Raji (cell line): Measurements from ENCODE around the gene CRAT.

Experiments
- POLR2A ChIP-seq: IDR thresholded peaks from 2 replicates; pipeline ENCODE4 v1.6.1; 2011; ENCODE audit warnings: low read depth, low read length, control low read depth; ENCODE audit not compliant: insufficient read depth

Gene CRAT

DNA sequence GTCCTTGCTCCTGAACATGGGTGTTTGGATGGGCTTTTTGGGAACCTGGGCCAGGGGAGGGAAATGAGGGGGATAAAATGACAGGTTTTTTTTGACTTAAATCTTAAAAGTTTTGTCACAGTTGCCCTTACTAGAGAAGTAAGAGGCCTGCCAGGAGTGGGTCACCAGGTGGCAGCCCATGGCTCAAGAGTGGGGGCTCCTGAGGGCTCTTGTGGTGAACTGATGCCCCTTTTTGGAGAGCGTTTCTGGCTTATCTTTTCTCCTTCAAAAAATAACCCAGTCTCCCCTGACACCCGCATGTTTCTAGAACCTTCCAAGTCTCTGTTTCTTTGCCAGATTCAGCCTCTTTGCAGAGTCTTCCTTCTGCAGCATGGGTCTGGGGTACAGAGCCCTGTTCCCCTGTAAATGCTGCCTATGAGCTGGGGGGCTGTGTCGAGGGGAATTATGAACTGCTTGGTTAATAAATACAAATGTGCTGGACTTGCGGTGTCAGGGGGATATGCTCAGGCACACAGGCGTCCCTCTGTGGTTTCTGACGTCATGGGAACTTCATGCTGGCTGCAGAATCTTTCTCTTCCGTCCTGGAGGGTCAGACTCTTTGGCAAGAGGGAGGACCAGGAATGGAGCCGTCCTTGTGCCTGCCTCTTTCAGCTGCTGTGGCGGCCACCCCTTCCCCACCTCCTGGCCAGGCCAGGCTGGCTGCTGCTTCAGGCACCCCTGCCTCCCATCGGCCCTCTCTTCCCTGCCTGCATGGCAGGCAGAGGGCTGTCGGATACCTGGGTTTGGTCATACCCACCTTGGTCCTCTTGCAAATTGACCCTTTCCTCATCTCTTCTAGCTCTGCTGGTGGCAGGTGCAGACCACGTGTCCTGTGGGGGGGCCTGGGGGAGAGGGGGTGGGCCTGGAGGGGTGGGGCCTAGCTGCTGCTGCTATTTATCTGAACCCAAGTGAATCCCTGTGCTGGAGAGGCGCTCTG, 30.8 kb upstream of the CRAT start:
- no peak for TF ChIP-seq POLR2A

DNA sequence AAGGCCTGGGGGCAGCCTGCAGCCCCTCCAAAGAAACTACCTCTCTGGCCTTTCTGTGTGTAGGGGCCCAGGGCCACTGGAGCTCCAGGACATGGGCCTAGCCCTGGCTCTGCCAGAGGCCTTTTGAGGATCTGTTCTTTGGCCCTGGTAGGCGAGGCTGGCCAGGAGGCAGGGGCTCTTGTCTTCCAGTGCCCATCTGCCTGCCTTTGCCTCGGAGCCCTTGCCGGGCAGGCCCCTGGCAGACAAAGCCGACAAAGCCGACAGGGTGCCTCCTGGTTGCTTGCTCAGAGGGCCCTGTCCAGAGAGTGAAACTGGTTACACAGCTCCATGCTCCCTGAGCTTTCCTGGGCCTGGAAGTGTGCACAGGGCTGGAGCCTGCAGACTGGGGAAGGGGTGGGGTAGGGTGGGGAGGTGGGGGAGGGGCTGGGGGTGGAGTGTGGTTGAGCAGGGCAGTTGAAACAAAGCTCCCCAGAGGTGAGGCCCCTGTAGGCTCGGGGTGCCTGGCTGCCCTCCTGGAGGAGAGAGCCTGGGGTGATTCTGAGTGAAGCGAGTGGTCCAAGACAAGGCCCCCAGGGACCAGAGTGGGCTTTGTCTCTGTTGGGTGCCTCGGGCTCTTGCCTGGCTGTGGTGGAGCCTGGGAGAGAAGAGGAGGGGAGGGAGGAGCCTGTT, 29.9 kb upstream of the CRAT start:
- no peak for TF ChIP-seq POLR2A

DNA sequence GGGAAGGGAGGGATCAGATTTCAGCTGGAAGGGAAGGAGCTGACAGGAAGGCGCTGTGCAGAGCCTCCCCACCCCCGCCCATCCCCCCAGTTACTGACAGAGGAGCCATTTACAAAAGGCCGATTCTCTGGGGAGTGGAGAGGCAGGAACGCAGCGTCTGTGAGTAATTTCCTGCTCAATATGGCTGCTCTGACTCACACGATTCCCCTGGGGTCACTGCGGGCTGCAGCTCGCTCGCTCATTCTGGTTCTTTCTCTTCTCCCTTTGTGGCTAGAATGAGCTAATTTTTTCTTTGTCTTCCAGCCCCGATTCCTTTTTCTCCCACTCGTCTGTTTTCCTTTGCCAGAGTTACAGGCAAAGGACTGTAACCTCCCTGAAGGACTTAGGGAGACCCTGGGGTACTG, 29.4 kb upstream of the CRAT start:
- TF ChIP-seq POLR2A: no peak; the same call in 1 of the 2 replicates

DNA sequence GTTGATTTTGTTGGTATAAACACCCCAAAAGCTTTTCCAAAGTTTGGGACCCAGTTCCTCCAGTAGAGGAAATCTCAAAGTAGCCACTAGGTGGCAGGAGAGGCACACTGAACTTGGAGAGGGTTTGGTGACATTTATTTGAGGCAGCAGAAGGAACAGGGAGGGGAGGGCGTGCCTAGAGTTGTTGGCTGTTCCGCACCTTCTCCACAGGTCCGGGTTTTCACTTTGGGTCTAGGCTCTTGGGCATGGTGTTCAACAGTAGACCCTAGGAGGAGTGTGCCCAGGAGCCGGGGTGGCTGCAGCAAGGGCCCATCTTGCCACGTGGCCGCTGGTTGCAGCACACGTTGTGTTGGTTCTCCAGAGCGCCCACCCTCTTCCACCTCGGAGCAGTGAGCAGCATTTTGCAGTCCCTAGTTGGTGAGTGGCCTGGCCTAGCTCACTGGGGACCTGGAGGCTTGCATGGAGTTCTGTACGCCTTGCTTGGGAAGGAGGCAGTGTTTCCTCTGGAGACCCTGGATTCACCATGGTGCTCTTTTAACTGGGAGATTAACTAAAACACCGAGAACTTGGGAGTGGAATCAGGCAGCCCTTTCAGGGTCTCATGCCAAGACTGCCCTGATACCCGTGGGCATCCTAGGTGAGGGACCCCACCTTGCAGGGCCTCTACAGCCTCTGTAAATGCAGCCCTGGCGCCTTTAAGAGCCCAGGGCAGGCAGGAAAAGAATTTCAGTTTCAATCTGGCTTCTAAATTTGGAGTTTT, 28.8 kb upstream of the CRAT start:
- peak; percentile 56; the same call in 1 of the 2 replicates for TF ChIP-seq POLR2A

DNA sequence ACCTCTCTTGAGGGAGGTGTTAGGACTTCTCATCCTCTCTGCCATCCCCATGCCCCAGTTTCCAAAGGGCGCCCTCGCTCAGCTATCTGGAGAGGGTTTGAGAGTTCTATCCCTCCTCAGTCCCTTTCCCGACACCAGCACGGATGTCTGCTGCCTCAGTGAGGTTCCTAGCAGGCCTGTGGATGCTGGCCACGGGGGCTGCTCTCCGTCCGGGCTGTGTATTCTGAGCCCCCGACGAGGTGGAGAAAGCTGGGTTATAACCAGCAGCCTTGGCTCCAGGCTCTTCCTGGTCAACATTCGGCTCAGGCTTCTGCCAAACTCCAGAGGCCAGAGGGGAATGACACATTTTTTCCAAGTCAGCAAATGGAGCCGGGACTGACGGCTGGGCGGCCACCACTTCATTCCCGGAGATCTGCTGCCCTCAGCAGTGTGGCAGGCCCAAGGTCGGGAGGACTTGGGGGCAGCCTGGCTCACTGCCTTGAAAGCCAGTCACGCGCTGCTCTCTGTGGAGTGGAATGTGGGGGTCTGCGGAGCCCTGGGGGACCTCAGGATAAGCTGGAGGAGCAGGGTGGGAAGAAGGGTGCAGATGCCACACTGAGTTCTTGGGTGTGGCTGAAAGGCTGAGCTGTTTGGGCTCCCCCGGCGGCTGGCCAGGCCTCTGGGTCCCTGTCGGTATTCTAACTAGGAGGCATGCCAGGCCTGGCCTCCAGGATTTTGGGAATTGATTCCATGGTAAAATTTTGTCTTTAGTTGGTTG, 28.1 kb upstream of the CRAT start:
- TF ChIP-seq POLR2A: no peak

DNA sequence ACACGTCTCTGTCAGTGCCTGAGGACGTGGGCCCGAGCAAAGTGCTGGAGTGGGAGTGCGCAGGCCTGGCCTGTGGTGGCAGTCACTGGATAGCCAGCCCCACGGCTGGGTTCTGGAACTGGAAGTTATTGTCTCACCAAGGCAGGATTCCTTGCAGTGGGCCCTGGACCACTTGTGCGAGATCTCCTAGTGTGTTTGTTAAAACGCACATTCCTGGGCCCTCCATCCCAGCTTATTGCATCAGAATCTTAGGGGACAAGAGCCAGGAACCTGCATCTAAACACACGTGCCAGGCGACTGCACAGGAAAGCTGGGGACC, 27.5 kb upstream of the CRAT start:
- TF ChIP-seq POLR2A: no peak

DNA sequence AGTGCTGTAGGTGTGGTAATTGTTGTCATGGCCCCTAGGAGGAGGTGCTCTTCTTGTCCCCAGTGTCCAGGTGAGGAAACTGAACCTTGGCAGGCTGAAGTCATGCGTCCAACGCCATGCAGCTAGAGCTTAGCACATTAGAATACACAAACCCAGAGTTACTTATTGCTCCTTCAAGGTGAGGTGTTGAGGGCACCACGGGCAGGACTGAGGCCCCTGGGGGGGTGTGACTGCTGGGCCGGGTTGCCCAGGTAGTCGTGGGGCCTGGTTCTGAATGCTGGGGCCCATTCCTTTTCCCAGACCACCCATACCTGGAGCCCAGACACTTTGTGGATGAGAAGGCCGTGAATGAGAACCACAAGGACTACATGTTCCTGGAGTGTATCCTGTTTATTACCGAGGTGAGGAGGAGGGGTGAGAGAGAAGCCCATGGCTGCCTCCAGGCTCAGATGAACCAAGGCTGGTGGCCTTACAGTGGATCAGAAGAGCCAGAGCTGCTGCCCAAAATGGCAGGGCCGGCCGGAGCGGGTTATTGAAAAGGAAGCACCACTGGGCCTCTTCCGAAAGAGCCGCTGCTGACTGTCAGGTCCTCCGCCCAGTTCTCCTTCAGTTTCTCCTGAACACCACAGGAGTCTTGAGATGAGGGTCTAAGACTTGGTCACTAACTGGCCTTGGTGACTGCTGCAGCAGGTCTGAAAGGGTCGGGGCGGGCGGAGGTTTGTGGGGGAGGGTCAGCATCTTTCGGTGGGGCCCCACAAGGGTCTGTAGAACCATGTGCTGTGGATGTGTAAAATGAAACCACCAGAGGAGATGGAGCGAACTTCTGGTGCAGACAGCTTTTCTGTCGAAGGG, 26.9 kb upstream of the CRAT start:
- TF ChIP-seq POLR2A: no peak

DNA sequence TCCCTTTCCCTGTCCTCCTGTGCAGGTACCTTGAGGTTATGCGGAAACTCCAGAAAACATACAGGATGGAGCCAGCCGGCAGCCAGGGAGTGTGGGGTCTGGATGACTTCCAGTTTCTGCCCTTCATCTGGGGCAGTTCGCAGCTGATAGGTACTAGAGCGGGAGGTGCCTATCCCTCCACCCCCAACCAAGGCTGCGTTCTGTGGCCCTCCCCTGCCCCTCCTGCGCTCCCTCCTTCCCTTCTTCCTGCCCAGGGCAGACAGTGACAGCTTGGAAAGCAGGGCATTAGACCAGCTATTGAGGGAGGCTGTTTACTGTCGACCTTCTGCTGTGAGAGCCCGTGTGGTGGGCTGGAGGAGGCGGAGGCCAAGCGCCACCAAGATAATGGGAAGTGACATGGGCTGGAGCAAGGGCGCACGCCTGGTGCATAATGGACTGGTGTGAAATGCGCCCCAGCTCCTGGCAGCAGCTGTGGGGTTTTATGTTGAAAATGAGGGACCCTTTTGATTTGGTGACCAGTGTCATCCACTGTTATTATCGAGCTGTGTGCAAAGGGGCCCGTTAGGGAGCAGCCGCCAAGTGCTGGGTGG, 25.9 kb upstream of the CRAT start:
- no peak for TF ChIP-seq POLR2A

DNA sequence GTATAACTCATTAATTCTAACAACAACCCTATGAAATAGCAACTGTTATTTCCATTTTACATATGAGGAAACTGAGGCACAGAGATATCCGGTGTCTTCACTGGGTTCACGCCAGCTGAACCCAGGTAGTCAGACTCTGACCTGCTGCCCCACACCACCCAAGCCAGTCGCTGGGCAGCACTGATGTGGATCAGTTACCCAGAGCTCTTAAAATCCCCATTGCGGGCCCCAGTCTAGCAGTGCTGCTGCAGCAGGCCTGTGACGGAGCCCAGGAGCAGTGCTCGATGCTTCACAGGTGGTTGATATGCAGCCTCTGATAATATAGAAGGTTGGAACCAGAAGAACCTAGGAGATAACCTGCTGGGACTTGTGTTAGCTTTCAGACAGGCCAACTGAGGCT, 24.9 kb upstream of the CRAT start:
- TF ChIP-seq POLR2A: no peak

DNA sequence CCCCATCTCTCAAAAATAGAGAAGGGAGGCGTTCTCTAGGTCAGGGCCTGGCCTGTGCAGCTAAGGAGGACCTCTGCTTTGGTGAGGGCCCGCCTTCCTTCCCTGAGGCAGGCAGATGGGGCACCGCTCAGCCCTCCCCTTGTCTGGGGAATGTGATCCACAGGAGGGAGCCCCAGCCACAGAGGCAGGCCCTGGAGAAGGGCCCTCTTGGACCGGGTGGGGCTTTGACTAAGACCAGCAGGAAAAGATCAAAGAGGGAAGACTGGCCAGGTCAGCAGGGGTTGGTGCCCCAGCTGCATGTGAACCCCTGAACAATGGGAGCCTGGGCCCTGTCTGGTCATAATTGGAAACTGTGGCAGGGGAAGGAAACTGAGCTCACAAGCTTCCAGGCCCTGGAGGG, 22.5 kb upstream of the CRAT start:
- TF ChIP-seq POLR2A: no peak

DNA sequence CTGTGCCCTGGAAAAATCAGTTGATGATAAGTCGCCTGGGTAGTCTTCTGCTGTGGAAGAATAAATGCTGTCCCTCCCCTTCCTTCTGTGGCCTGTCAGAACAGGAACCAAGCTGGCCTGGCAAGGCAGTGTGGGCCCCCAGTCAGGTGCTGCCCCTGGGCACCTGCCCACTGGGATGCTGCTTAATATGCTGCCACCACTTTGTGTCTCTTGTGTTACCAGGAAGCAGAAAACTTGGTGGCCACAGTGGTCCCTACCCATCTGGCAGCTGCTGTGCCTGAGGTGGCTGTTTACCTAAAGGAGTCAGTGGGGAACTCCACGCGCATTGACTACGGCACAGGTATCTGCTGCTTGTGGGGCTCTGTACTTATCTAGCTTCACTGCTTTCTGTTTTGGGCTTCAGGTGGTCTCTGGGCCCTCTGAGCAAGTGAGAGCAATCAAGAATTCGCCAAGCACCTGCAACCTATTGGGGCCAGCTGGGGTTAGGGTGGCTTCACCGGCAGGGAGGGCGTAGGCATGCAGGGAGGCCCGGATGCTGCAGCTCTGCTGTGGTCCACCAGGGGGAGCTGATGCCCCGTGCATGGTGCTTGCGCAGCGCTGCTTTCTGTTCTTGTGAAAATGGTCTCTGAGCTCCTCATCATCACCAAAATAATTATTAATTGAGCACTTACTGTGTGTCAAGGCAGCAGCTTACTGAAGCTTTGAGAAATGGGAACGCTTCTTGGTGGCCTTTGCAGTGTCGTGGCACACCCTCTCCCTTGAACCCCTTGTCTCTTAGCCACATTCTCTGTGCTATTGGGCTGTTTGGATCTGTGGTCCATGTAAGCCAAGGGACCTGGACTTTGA, 20.9 kb upstream of the CRAT start:
- TF ChIP-seq POLR2A: no peak

DNA sequence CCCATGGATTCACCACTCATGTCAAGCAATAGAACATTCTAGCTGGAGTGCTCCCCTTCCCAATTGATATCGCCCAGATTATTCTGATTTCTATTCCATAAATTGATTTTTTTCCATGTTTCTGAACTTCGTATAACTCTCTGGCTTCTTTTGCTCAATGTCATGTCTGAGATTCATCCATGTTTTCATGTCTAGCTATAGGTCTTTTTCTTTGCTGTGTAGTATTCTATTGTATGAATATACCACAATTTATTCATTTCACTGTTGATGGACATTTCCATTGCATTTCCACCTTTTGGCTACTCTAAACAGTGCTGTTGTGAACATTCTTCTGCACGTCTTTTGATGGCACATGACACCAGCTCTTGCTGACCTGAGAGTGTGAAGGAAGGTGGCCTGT, 20.2 kb upstream of the CRAT start:
- no peak for TF ChIP-seq POLR2A

DNA sequence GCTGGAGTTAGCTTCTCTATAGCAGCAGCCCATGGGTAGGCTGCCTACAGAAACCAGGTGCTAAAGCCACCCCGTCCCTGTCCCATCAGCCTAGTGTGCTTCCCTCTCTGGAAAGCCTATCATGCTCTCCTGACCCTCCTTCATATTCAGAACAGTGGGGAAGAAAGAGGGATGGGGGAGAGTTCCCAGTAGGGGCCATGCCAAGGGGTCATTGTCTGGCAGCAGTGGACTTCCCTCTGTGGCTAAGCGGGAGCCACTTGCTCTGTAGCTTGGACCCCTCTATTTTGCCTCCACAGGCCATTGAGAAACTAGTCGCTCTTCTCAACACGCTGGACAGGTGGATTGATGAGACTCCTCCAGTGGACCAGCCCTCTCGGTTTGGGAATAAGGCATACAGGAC, 18.1 kb upstream of the CRAT start:
- TF ChIP-seq POLR2A: no peak
